Activated T-cell treated with anti-CD3 and anti-CD28 coated beads, Interleukin-2, amount 50 U/mL, for 24 hours (primary cell): ENCODE data around the gene ITGA6.
A peak's percentile ranks its signal among the peaks of the same experiment; 100 is the strongest.

ENCODE experiments used
- DNase-seq: peaks from one replicate; pipeline ENCODE4 v3.0.0-alpha.2; 2020
- H3K27ac Mint-ChIP-seq: 2 replicates; pipeline ENCODE4 v1.8.0; 2020; ENCODE audit warnings: mild to moderate bottlenecking, mixed read lengths
- H3K27me3 Mint-ChIP-seq: 2 replicates; pipeline ENCODE4 v1.8.0; 2020; ENCODE audit warnings: mixed read lengths
- H3K36me3 Mint-ChIP-seq: 2 replicates; pipeline ENCODE4 v1.8.0; 2020; ENCODE audit warnings: low read depth, mixed read lengths
- H3K4me1 Mint-ChIP-seq: 2 replicates; pipeline ENCODE4 v1.8.0; 2020; ENCODE audit warnings: low read depth, mixed read lengths
- H3K4me3 Mint-ChIP-seq: 2 replicates; pipeline ENCODE4 v1.8.0; 2020; ENCODE audit warnings: mild to moderate bottlenecking, moderate library complexity, mixed read lengths
- H3K9me3 Mint-ChIP-seq: 2 replicates; pipeline ENCODE4 v1.8.0; 2020; ENCODE audit warnings: mixed read lengths

ITGA6 gene

GRCh38 chr2:172427256-172427989, at the start of gene ITGA6:
Gene ITGA6, plus strand, starts transcription at chr2:172427586.
- peaks cover 79% of the 10 kb centered on the region for H3K4me1 Mint-ChIP-seq
- peak within 1 kb of the TSS; percentile 83 for H3K4me3 Mint-ChIP-seq
- H3K27ac Mint-ChIP-seq: peak within 1 kb of the TSS; percentile 83
- H3K27me3 Mint-ChIP-seq: peaks cover 2% of the 10 kb centered on the region
- peak; percentile 86 for DNase-seq
- H3K9me3 Mint-ChIP-seq: no peaks in the 10 kb centered on the region
- H3K36me3 Mint-ChIP-seq: no peaks in the 10 kb centered on the region

GRCh38 chr2:172380436-172381274, 46.7 kb upstream of the ITGA6 start:
- Mint-ChIP-seq H3K9me3 (peaks cover 4% of the 10 kb centered on the region), H3K4me1 (no peaks in the 10 kb centered on the region), H3K36me3 (no peaks in the 10 kb centered on the region), H3K4me3 (no peak overlapping the region), H3K27ac (no peak overlapping the region), H3K27me3 (no peaks in the 10 kb centered on the region)
- no peak for DNase-seq

GRCh38 chr2:172381275-172382027, 45.9 kb upstream of the ITGA6 start:
- H3K27me3 Mint-ChIP-seq: no peaks in the 10 kb centered on the region
- no peaks in the 10 kb centered on the region for H3K36me3 Mint-ChIP-seq
- H3K9me3 Mint-ChIP-seq: peaks cover 4% of the 10 kb centered on the region
- no peak for DNase-seq
- no peaks in the 10 kb centered on the region for H3K4me1 Mint-ChIP-seq
- no peak overlapping the region for H3K4me3 Mint-ChIP-seq
- H3K27ac Mint-ChIP-seq: no peak overlapping the region

- Mint-ChIP-seq H3K27ac (no peak overlapping the region), H3K36me3 (no peaks in the 10 kb centered on the region), H3K9me3 (no peaks in the 10 kb centered on the region), H3K4me1 (no peaks in the 10 kb centered on the region), H3K27me3 (no peaks in the 10 kb centered on the region), H3K4me3 (no peak overlapping the region)
- DNase-seq: no peak
Measured at GRCh38 chr2:172387361-172387760, 40.0 kb upstream of the ITGA6 start.

GRCh38 chr2:172389685-172390339, 37.6 kb upstream of the ITGA6 start:
- Mint-ChIP-seq H3K36me3 (no peaks in the 10 kb centered on the region), H3K27me3 (no peaks in the 10 kb centered on the region), H3K4me1 (no peaks in the 10 kb centered on the region), H3K27ac (no peak overlapping the region), H3K4me3 (no peak overlapping the region), H3K9me3 (no peaks in the 10 kb centered on the region)
- DNase-seq: no peak

- Mint-ChIP-seq H3K36me3 (no peaks in the 10 kb centered on the region), H3K4me1 (peaks cover 5% of the 10 kb centered on the region), H3K4me3 (no peak overlapping the region), H3K9me3 (no peaks in the 10 kb centered on the region), H3K27ac (no peak overlapping the region), H3K27me3 (no peaks in the 10 kb centered on the region)
- DNase-seq: no peak
Measured at GRCh38 chr2:172394002-172394401, 33.4 kb upstream of the ITGA6 start.

- Mint-ChIP-seq H3K27me3 (no peaks in the 10 kb centered on the region), H3K4me1 (peaks cover 5% of the 10 kb centered on the region), H3K9me3 (no peaks in the 10 kb centered on the region), H3K36me3 (no peaks in the 10 kb centered on the region), H3K4me3 (no peak overlapping the region), H3K27ac (no peak overlapping the region)
- no peak for DNase-seq
Measured at GRCh38 chr2:172395503-172395902, 31.9 kb upstream of the ITGA6 start.

GRCh38 chr2:172397148-172397834, 30.1 kb upstream of the ITGA6 start:
- no peaks in the 10 kb centered on the region for H3K9me3 Mint-ChIP-seq
- H3K36me3 Mint-ChIP-seq: no peaks in the 10 kb centered on the region
- no peaks in the 10 kb centered on the region for H3K27me3 Mint-ChIP-seq
- DNase-seq: no peak
- H3K4me3 Mint-ChIP-seq: no peak overlapping the region
- H3K4me1 Mint-ChIP-seq: peaks cover 5% of the 10 kb centered on the region
- no peak overlapping the region for H3K27ac Mint-ChIP-seq

GRCh38 chr2:172398440-172398839, 28.9 kb upstream of the ITGA6 start:
- Mint-ChIP-seq H3K27ac (no peak overlapping the region), H3K4me3 (no peak overlapping the region), H3K9me3 (no peaks in the 10 kb centered on the region), H3K36me3 (no peaks in the 10 kb centered on the region), H3K27me3 (no peaks in the 10 kb centered on the region), H3K4me1 (peaks cover 5% of the 10 kb centered on the region)
- DNase-seq: no peak

- Mint-ChIP-seq H3K27ac (no peak overlapping the region), H3K4me1 (peaks cover 5% of the 10 kb centered on the region), H3K36me3 (no peaks in the 10 kb centered on the region), H3K27me3 (no peaks in the 10 kb centered on the region), H3K9me3 (no peaks in the 10 kb centered on the region), H3K4me3 (no peak overlapping the region)
- no peak for DNase-seq
Measured at GRCh38 chr2:172399765-172400164, 27.6 kb upstream of the ITGA6 start.

GRCh38 chr2:172402198-172402597, 25.2 kb upstream of the ITGA6 start:
- no peaks in the 10 kb centered on the region for H3K9me3 Mint-ChIP-seq
- no peak overlapping the region for H3K4me3 Mint-ChIP-seq
- no peak overlapping the region for H3K27ac Mint-ChIP-seq
- no peak for DNase-seq
- no peaks in the 10 kb centered on the region for H3K4me1 Mint-ChIP-seq
- H3K27me3 Mint-ChIP-seq: no peaks in the 10 kb centered on the region
- H3K36me3 Mint-ChIP-seq: no peaks in the 10 kb centered on the region

GRCh38 chr2:172403402-172403801, 24.0 kb upstream of the ITGA6 start:
- Mint-ChIP-seq H3K36me3 (no peaks in the 10 kb centered on the region), H3K4me1 (no peaks in the 10 kb centered on the region), H3K27ac (no peak overlapping the region), H3K27me3 (peaks cover 3% of the 10 kb centered on the region), H3K4me3 (no peak overlapping the region), H3K9me3 (no peaks in the 10 kb centered on the region)
- DNase-seq: no peak

- no peak overlapping the region for H3K4me3 Mint-ChIP-seq
- peaks cover 2% of the 10 kb centered on the region for H3K4me1 Mint-ChIP-seq
- no peak overlapping the region for H3K27ac Mint-ChIP-seq
- H3K27me3 Mint-ChIP-seq: peaks cover 3% of the 10 kb centered on the region
- no peaks in the 10 kb centered on the region for H3K9me3 Mint-ChIP-seq
- DNase-seq: no peak
- no peaks in the 10 kb centered on the region for H3K36me3 Mint-ChIP-seq
Measured at GRCh38 chr2:172403881-172404468, 23.4 kb upstream of the ITGA6 start.
